ENCODE results near the gene MSANTD7.
"Not testable (repeated sequence)": the region's sequence is repeated elsewhere in the genome, so short reads cannot be mapped to it uniquely, and the experiment has no call there.

Gene MSANTD7, protein sequence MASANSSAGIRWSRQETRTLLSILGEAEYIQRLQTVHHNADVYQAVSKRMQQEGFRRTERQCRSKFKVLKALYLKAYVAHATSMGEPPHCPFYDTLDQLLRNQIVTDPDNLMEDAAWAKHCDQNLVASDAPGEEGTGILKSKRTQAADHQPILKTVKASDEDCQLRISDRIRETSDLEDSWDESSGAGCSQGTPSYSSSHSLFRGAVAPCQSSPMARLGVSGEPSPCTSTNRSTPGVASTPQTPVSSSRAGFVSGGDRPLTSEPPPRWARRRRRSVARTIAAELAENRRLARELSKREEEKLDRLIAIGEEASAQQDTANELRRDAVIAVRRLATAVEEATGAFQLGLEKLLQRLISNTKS

DNA sequence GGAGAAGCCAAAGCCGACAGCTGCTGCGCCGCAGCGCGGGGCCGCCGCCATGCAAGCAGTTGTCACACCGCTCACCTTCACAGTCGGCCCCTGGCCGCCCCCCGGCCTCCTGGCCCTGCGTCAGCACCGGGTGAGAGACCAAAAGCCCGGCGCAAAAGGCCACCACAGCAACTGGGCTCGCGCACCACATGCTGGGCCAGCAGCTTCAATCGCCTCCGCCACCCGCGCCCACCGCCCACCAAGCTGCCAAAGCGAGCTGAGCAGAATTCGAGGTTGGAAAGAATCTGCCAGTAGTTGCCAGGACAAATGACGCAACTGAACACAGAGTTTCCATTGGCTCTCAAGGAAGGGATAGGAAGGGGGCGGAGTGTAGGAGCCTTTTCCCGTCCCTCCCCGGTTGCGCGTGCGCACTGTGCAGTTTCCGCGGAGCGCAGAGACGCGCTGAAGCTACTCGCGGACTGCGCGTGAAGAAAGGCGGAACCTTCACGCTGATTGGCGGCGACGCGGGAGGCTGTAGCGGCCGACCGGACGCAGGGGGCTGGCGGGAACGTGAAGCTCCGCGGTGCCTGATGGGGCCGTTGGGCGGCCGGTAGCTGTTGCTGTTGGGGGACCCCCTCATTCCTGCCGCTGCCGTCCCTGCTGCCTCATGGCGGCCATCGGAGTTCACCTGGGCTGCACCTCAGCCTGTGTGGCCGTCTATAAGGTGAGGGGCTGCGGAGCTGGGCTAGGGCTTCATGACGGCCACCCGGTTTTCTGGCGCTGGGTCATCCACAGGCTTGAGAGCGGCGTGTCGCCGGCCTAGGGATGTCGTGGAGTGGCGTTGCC lies at the start of gene MSANTD7, which contains the start of the genes CDNF and HSPA14:
MSANTD7 (plus strand) TSS at position 550 of the 825 bp plus-strand sequence. CDS start 3,979 bp downstream, outside the sequence.
CDNF (minus strand) TSS at position 281 of the 825 bp plus-strand sequence; CDS start at position 190, 91 bp downstream.
HSPA14 (plus strand) TSS at position 550 of the 825 bp plus-strand sequence; CDS start at position 647, 97 bp downstream.
- DNase-seq: peak; percentile 98

DNA sequence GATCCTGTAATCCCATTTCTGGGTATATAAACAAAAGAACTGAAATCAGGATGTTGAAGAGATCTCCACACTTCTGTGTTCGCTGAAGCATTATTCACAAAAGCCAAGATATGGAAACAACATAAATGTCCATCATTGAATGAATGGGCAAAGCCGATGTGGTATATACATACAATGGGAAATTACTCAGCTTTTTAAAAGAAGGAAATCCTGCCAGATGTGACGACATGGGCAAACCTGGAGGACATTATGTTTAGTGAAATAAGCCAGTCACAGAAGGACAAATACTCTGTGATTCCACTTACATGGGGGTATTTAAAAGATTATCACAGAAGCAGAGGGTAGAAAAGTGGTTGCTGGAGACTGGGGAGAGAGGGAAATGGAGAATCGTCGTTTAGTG lies 39.5 kb upstream of the MSANTD7 start:
- DNase-seq: no peak

DNA sequence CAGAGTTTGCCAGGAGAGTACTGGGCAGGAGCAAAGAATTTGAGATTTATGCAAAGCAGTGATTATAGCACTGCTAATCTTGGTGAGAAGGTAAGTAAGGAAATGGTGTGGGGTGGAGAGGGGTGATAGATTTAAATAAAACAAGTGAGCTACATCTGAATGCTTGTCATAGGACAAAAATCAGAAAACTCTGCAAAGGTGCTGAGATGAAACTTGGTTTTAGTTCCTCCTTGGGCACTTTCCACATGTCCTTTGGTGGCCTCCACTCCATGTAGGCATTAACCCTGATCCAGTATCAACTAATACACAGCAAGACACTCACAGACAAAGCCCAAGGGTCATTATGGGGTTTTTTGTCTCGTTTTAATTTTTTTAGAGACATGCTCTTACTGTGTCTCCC lies 37.7 kb upstream of the MSANTD7 start:
- DNase-seq: no peak

DNA sequence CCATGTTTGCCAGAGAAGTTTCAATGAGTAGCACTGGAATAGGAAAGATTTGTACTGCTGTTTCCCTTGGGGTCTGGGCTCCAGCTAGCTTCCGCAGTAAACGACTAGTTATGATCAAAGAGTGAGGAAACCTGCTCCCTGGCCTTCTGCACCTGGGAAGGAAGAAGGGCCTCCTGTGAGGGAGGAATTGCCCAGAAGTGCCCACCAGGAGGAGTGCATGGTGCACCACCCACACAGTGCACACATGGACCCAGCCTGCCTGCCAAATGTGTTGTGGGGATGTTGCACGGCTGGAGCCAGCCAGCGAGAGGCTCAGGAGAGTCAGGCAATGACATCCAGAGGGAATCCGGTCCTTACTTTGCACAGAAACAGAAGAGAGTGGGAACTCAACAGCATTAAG lies 36.4 kb upstream of the MSANTD7 start:
- no peak for DNase-seq

DNA sequence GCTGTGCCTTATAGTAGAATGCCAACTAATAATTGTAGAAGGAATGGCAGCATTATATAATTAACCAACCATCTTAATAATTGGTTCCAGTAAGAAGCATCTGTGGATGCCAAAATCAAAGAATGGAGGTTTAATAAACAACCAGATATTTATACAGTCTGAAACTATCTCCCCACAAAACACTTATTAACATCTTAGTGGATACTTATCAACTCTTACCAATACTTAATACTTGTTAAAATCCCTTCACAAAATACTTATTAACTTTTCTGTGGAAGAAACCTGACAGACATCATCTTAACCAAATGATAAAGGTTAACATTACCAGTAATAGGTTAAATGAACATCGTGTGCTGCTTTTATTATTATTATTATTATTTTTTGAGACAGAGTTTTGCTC lies 34.3 kb upstream of the MSANTD7 start:
- DNase-seq: no peak

DNA sequence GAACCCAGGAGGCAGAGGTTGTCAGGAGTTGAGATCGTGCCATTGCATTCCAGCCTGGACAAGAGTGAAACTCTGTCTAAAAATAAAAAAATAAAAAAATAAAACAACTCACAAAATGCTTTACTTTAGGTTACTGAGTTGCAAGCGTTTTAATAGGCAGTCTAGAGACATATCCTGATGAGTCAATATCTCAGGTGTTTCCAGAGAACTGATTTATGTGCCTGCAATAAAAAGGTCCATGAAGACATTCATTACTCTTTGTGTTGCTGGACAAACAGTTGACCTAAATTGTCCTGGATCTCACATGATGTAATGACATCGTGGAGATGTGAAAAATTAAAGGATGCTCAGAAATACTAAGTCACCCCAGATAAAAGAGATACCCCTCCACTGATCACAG lies 31.8 kb upstream of the MSANTD7 start:
- DNase-seq: no peak

DNA sequence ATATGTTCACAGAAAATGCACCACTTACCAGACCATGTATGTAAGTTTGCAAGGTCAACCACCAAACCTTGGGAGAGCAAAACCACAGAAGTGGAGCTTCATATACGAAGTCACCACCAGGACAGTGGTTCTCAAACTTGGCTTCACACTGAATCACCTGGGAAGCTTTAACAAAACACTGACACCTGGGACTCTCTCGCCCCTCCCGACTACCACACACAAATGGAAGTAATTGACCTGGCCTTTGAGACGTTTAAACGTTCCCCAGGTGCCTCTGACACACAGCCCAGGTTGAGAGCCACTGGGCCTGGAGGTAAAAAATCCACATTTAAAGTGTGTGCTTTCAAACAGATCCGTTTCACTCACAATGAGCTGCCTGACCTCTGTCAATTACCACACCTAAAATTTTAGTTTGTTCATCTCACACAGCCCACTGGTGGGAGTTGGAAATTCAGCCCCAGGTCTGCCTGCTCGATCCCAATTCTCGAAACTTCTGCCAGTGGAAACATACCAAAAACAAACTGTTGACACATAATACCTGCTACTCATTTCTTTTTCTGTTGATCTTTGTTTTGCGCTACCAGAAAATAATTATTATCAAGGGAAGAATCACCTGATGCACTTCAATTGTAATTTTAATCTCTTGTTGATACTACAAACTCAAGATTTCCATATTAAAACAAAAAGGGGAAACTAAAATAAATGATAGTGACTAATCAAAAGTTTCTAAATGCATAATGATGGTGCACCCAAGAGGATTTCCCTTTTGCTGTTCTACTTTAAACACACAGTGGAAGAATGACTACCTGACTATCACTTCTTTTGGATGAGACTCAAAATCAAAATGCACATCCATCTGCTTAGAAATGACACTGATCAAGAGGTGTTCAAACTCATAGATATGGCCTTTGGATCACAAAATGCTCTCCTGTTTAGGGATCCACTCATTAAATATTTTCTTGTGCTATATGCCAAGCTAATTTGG lies 26.8 kb upstream of the MSANTD7 start:
- DNase-seq: no peak

DNA sequence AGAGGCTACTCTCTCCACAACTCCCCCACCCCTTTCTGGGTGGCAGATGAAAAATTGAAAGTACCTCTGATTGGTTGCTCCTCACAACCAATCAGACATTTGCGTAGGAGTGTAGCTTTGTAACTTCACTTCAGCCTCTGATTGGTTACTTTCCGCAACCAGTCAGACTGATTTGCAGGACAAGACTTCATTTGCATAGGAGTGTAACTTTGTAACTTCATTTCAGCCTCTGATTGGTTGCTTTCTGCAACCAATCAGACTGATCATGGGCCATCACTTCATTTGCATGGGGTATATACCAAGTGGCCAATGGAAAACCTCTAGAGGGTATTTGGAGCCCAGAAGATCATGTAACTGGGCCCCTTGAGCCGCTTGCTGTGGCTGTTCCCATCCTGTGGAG lies 25.8 kb upstream of the MSANTD7 start:
- DNase-seq: no peak

DNA sequence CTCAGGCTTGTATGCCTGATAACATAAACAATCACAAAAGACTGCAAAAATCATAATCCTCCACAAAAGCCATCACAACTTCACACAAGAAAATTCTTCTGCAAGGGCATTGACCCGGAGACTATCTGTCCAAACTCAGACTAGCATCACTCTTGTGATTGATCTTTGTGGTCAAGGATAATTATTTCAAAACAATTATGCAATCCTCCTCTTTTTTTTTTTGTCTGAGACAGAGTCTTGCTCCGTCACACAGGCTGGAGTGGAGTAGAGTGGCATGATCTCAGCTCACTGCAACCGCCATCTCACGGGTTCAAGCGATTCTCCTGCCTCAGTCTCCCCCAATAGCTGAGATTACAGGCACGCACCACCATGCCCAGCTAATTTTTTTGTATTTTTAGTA lies 22.4 kb upstream of the MSANTD7 start:
- no peak for DNase-seq

DNA sequence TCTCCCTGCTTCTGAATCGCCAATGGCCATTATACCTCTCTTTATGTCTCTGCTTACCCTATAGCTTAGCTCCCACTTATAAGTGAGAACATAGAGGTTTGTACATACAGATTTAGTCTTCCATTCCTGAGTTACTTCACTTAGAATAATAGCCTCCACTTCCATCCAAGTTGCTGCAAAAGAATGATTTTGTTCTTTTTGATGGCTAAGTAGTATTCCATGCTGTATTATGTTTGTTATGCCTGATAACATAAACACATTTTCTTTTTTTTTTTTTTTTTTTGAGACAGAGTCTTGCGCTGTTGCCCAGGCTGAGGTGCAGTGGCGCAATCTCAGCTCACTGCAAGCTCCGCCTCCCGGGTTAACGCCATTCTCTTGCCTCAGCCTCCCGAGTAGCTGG lies 21.4 kb upstream of the MSANTD7 start:
- DNase-seq: not testable (repeated sequence)

DNA sequence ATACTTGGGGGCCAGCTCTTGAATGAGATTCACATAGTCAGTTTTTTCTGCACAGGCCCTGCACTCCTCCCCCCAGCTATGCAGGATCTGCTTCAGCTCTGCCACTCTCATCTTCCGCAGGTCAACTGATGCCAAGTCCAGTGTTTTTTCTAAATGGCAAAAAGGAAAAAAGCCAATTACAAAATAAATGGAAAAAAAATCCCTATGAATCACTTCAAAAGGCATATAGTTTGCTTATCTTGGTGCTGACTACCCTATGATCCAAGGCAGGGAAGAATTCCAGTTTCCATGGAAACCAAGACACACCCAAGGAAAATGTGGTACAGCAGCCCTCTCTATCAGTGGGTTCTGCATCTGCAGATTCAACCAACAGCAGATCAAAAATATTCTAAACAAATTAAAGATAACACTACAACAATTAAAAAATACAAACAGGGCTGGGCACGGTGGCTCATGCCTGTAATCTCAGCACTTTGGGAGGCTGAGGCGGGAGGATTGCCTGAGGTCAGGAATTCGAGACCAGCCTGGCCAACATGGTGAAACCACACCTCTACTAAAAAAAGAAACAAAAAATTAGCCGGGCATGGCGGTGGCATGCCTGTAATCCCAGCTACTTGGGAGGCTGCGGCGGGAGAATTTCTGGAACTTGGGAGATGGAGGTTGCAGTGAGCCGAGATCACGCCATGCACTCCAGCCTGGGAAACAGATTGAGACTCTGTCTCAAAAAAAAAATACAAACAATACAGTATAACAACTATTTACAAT lies 17.9 kb upstream of the MSANTD7 start:
- no peak for DNase-seq

DNA sequence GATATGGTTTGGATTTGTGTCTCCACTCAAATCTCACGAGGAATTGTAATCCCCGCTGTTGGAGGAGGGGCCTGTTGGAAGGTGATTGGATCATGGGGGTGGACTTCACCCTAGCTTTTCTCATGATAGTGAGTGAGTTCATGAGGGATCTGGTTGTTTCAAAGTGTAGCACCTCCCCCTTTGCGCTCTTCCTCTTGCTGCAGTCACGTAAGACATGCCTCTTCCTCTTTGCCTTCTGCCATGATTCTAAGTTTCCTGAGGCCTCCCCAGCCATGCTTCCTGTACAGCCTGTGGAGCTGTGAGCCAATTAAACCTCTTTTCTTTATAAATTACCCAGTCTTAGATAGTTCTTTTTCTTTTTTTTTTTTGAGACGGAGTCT lies 17.3 kb upstream of the MSANTD7 start:
- DNase-seq: no peak

DNA sequence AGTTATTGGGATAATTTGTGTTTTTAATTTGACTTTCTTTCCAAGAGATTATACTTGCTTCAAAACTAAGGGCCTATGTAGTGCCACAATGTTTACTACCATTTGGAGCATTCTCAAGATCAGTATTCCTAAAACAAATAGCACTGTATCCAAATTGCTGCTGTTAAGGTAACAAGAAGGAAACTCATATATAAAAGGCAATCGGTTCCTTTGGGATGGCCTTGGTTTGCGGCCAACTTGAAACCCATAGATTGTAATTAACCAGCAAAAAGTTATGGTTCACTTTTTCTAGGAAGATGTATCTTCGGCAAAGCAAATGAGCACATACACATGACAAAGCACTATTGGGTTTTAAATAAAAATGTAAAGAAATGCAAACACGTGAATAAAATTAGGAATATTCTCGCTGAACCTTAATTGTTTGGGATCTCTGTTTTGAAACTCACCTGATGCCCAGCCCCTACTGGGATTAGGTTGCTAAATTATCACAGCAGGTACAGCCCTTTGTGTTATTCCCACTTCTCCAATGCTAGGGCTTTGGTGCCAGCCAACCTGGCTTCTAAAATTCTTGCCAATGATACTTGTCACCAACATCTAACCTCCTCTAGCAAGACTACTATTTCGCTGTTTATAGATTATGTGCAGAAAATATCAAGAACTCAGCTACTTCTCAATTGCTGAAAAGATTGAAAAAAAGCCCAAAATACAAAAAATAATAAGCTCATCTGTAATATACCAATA lies 16.3 kb upstream of the MSANTD7 start:
- no peak for DNase-seq

DNA sequence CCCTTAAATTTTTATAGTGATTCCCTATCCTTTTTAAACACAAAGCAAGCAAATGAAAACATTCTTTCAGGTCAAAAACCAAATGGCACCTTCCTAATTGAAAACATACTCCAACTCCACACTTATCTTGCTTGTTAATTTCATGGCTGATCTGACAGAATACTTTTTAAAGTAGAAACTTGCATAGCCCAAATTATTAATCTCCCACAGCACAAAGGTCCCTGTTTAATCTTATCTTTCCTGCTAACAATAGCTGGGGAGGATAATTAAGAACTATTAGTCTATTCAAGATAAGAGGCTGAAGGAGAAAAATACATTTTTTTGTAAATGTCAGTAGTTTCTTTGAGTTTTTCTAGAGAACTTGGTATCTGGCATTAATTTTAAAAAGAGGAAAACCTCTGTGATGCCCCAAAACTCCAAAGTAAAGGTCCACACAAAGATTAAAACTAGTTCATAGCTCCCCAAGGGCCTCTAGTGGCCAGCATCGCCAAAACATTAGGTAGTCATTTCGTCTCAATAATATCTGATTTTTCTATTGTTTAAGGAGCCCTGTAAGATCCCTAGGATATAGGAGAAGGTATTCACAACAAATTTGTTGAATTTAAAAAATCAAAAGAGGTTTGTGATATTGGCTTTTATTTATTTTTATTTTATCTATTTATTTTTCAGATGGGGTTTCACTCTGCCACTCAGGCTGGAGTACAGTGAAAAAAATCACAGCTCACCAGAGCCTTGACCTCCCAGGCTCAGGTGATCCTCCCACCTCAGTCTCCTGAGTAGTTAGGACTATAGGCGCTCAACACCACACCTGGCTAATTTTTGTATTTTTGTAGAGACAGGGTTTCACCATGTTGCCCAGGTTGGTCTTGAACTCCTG lies 15.0 kb upstream of the MSANTD7 start:
- DNase-seq: peak; percentile 48

DNA sequence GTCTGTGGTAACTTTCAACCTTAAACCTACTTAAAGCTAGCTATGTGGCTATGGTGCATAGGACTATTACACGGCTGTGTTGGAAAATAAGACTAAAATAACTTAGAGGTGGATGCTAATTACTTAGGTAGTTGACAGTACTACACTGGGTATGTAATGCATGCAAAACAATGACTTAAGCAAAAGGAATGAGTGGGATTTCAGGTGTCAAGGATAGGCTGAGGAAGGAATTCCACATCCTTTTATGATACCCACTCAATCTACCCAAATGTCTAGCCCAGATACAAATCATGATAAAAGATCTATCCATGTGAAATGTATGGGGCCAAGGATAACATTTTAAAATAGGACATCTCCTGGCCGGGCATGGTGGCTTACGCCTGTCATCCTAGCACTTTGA lies 14.1 kb upstream of the MSANTD7 start:
- no peak for DNase-seq

DNA sequence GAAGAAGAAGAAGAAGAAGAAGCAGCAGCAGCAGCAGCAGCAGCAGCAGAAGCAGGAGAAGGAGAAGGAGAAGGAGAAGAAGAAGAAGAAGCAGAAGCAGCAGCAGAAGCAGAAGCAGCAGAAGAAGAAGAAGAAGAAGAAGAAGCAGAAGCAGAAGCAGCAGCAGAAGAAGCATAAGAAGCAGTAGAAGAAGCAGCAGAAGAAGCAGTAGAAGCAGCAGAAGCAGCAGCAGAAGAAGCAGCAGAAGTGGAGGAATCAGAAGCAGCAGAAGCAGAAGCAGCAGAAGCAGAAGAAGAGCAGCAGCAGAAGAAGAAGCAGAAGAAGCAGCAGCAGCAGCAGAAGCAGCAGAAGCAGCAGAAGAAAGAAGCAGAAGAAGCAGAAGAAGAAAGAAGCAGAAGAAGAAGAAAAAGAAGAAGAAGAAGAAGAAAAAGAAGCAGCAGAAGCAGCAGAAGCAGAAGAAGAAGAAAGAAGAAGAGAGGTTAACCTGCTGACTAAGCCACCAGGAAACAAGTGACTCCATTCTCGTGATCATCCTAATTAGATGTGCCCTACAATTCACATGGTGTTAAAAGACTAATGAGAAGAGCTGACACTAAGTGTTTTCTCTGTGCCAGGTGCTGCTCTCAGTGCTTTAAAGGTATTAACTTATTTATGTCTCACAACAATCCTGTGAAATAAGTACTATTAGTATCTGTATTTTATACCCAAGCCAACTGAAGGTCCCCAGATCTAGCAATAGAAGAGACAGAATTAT lies 11.9 kb upstream of the MSANTD7 start:
- no peak for DNase-seq

DNA sequence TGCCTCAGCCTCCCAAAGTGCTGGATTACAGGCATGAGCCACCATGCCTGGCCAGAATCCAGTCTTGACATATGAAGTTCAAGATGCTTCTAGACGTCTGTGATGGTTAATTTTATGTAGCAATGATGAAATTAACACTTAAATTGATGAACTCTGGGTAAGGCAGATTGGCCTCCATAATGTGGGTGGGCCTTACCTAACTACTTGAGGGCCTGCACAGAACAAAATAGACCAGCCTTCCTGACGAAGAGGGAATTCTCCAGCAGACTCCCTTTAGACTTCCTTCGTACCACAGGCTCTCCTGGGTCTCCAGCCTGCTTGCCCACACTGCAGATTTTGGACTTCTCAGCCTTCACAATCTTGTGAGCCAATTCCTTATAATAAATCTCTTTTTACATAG lies 5.0 kb upstream of the MSANTD7 start:
- no peak for DNase-seq

DNA sequence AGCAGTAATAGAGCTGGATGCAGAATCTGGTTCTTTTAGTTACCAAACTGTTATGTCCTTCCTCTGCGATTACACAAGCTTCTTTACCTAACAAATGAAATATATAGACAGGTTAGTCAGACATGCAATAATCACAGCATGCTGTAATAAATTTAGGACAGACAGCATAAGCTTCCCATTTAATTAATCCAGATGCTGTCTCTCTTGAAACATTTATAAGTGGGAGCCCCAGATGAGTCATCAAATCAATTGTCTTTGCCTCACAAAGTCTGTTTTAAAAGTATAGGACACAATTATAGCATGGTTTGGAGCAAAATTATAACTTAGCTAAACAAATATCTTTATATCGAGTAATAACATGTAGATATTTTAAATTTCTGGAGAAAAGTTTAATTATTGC lies 1.9 kb upstream of the MSANTD7 start:
- no peak for DNase-seq

DNA sequence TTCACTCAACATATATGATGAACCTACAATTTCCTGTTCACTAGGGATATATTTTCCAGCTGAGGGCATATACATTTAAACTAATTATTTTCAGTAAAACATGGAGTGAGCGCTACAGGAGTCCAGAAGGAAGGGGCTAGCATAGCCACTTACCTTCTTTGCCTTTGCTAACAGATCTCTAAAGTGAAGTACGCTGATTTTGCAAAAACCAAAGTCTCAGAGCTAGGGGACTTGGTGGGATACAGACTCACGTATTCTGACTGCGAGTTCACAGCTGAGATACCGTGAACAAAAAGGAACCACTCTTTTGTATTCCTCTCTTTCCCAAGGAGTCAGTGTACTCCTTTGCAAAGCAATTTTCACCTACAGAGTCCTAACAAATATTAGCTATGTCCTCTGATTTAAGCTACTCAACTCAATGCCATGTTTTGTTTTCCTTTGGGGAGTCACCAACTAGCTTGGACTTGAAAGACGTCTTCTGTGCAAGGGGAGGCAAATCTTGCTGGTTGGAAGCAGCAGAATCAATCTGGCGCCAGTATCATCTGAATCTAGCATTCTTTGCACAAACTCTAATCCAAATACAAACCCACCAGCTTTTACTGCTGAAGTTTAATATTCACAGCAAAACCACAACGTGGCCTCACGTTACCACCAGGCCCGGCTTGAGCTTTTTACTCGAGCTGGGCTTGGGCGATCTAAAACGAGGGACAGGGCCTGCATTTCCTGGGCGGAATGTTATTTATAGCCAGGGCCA lies 926 bp upstream of the MSANTD7 start:
- no peak for DNase-seq
